Stomach (tissue), 4 donors: ENCODE measurements around the gene SCYL2.

Experiments
- POLR2A ChIP-seq, 4 donors: fragments of 450-650 bp; IDR thresholded peaks; one replicate each; pipeline ENCODE4 v1.6.1; 2016; ENCODE audit warnings: antibody characterized with exemption in 4 of 4, control low read depth in 2 of 4, mild to moderate bottlenecking in 1 of 4, moderate library complexity in 1 of 4
- TF ChIP-seq, protein P1 (sequence below), 7 experiments: fragments of 450-650 bp in 4 of 7; fragments of 200-600 bp in 3 of 7; sonication (generic) in 3 of 7; IDR thresholded peaks; one replicate each; pipeline ENCODE4 v1.5.1; 2016 to 2019; ENCODE audit warnings: antibody characterized with exemption in 7 of 7, control low read depth in 2 of 7, mild to moderate bottlenecking in 1 of 7

DNA sequence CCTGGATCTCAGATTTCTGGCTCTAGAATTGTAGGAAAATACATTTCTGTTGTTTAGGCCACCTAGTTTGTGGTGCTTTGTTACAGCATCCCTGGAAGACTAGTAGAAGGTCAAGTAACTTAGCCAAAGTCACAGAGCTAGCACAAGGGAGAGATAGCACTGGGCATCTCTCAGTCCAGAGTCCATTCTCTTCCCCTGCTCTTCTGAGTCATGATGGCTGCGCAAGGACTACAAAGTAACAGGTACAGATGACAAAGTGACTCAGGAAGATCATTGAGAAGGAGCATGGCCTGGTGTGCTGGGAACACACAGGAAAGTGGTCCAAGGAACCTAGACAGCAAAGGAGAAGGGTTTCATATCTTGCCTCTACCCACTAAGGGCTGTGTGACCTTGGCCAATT lies 109.2 kb downstream of the SCYL2 start:
- TF ChIP-seq, protein P1, sequence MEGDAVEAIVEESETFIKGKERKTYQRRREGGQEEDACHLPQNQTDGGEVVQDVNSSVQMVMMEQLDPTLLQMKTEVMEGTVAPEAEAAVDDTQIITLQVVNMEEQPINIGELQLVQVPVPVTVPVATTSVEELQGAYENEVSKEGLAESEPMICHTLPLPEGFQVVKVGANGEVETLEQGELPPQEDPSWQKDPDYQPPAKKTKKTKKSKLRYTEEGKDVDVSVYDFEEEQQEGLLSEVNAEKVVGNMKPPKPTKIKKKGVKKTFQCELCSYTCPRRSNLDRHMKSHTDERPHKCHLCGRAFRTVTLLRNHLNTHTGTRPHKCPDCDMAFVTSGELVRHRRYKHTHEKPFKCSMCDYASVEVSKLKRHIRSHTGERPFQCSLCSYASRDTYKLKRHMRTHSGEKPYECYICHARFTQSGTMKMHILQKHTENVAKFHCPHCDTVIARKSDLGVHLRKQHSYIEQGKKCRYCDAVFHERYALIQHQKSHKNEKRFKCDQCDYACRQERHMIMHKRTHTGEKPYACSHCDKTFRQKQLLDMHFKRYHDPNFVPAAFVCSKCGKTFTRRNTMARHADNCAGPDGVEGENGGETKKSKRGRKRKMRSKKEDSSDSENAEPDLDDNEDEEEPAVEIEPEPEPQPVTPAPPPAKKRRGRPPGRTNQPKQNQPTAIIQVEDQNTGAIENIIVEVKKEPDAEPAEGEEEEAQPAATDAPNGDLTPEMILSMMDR (IDR thresholded peaks at IDR 0.05) = no peak
- TF ChIP-seq POLR2A (IDR thresholded peaks at IDR 0.05) = no peak
